ENCODE measurements around the gene CAMP. TPM values are rescaled to one million over a fixed set of nuclear protein-coding genes. Genes with fewer than 3 reads are reported as not detected.

The CAMP gene
- total RNA-seq, 1 experiment from 2014 or later: not detected

DNA sequence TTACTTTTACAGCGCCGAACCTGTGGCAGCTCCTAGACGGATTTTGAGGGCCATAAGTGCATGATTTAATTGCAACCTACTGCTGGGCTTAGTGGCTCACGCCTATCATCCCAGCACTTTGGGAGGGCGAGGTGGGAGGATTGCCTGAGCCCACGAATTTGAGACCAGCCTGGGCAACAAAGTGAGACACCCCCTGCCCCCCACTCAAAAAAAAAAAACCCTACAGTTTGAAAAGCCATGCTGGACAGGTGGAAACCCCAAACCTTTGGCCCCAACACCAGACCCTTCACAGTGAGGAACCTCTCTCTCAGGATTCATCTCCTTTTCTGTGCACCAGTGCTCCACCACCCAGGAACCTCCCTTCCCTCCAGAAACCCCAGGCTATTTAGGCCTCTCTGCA is 34.0 kb upstream of the CAMP start:
- CTCF ChIA-PET: interaction anchor here (0.7 kb wide), 1 partner anchor 247 kb away, joined by 4 read pairs; no protein-coding TSS in a partner anchor

DNA sequence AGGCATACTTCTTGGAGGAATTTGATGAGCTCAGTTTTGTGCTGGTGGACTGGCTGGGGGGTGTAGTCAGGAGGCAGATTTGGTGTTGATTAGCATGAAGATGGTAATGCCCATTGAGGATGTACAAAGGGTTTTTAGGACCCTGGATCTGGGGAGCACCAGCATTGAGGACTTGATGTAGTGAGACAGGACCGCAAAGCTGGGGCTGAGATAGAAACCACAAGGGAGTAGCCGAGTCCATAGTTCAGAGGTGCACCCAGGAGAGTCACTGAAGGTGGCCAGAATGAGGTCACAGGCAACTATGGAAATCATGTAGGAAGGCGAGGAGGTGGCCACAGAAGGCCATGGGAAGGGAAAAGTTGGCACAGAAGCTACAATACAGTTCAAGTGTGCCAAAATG is 32.4 kb upstream of the CAMP start:
- intact Hi-C loops (cut with micrococcal nuclease): no loop called here
- Histone ChIP-seq H3K4me3 (ENCODE audit: low read length) (no peak overlapping the region), H4K20me1 (ENCODE audit: low read length) (0 out of 2 replicates have a peak, but pooled peaks cover 3% of the 10 kb centered on the region), H3K27me3 (ENCODE audit: low read length) (no peaks in the 10 kb centered on the region), H3K4me2 (ENCODE audit: low read length) (no peak overlapping the region), H3K9ac (ENCODE audit: low read length) (no peak overlapping the region), H3K79me2 (ENCODE audit: low read length) (peaks cover 23% of the 10 kb centered on the region), H3K9me3 (ENCODE audit: low read length) (no peaks in the 10 kb centered on the region), H3K36me3 (ENCODE audit: low read depth, low read length) (peaks cover 2% of the 10 kb centered on the region), H2AFZ (ENCODE audit: low read length) (no peak overlapping the region), H3F3A (ENCODE audit: low read length, unreplicated experiment) (no peaks in the 10 kb centered on the region), H3K27ac (ENCODE audit: low read length) (no peak overlapping the region), H3K9me2 (replicated peaks; ENCODE audit: low read length) (no peaks in the 10 kb centered on the region), H3K4me1 (ENCODE audit: insufficient read depth, low read length) (peaks cover 13% of the 10 kb centered on the region; the same call in 1 of the 2 replicates)
- ChIA-PET POLR2A (ENCODE audit: unreplicated experiment) (interaction anchor here (0.7 kb wide), 1 partner anchor 104 kb away, joined by 3 read pairs; no protein-coding TSS in a partner anchor), CTCF (no interaction called here)
- DNase-seq (no peak), ATAC-seq (no peak)
- TF ChIP-seq EZH2 (IDR thresholded peaks at IDR 0.05; ENCODE audit: low read length, unreplicated experiment) (no peak), EZH2phosphoT487 (IDR thresholded peaks at IDR 0.05; ENCODE audit: borderline replicate concordance, low read length) (no peak)
- TF ChIP-seq, protein P1, sequence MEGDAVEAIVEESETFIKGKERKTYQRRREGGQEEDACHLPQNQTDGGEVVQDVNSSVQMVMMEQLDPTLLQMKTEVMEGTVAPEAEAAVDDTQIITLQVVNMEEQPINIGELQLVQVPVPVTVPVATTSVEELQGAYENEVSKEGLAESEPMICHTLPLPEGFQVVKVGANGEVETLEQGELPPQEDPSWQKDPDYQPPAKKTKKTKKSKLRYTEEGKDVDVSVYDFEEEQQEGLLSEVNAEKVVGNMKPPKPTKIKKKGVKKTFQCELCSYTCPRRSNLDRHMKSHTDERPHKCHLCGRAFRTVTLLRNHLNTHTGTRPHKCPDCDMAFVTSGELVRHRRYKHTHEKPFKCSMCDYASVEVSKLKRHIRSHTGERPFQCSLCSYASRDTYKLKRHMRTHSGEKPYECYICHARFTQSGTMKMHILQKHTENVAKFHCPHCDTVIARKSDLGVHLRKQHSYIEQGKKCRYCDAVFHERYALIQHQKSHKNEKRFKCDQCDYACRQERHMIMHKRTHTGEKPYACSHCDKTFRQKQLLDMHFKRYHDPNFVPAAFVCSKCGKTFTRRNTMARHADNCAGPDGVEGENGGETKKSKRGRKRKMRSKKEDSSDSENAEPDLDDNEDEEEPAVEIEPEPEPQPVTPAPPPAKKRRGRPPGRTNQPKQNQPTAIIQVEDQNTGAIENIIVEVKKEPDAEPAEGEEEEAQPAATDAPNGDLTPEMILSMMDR (conservative IDR thresholded peaks at IDR 0.05; ENCODE audit: low read depth, low read length): no peak
- BruUV-seq (replicated peaks): no TSS peak

More for the DNA sequence above, 34.0 kb upstream of the CAMP start:
- Histone ChIP-seq H3K9me3 (ENCODE audit: low read length) (no peaks in the 10 kb centered on the region), H3K27ac (ENCODE audit: low read length) (no peak overlapping the region), H3K4me2 (ENCODE audit: low read length) (no peak overlapping the region), H3K79me2 (ENCODE audit: low read length) (peaks cover 39% of the 10 kb centered on the region), H2AFZ (ENCODE audit: low read length) (no peak overlapping the region; the same call in 1 of the 2 replicates), H3K36me3 (ENCODE audit: low read depth, low read length) (peaks cover 17% of the 10 kb centered on the region), H3K27me3 (ENCODE audit: low read length) (no peaks in the 10 kb centered on the region), H3K4me1 (ENCODE audit: insufficient read depth, low read length) (peaks cover 17% of the 10 kb centered on the region; the same call in 1 of the 2 replicates), H3K9me2 (replicated peaks; ENCODE audit: low read length) (no peaks in the 10 kb centered on the region), H4K20me1 (ENCODE audit: low read length) (0 out of 2 replicates have a peak, but pooled peaks cover 3% of the 10 kb centered on the region), H3K4me3 (ENCODE audit: low read length) (no peak overlapping the region), H3K9ac (ENCODE audit: low read length) (no peak overlapping the region), H3F3A (ENCODE audit: low read length, unreplicated experiment) (no peaks in the 10 kb centered on the region)
- BruUV-seq (replicated peaks): no TSS peak
- intact Hi-C loops (cut with micrococcal nuclease): loop anchor here (2.0 kb wide), 1 partner anchor 51 kb away; the partner anchor contains the start of gene ZNF589
- POLR2A ChIA-PET (ENCODE audit: unreplicated experiment): no interaction called here
- TF ChIP-seq, protein P1 (conservative IDR thresholded peaks at IDR 0.05; ENCODE audit: low read depth, low read length): no peak
- TF ChIP-seq EZH2 (IDR thresholded peaks at IDR 0.05; ENCODE audit: low read length, unreplicated experiment): no peak
- TF ChIP-seq EZH2phosphoT487 (IDR thresholded peaks at IDR 0.05; ENCODE audit: borderline replicate concordance, low read length): no peak
- ATAC-seq (no peak), DNase-seq (no peak)

DNA sequence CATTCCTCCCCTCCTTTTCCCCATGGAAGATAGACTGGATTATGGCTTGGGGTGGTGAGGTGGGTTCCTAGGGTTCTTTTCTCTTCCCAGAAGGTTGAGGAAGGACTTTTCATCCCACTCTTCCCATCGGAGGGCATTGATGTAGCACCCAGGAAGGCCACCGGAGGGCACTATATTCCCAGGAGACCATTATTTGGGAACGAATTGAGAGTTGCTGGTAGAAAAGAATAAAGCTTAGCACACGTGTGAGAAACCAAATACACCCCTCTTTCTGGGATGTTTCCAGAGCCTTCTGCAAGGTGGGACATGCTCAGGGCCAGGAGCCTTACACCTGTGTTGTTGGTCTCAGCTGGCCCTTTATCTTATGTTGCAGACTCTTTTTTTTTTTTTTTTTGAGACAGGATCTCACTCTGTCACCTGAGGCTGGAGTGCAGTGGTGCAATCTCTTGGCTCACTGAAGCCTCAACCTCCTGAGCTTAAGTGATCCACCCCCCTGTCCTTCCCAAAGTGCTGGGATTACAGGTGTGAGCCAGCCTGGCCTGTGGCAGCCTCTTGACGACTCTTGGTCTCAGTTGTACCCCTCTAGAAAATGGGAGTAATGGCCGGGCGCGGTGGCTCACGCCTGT is 28.7 kb upstream of the CAMP start:
- H4K20me1 ChIP-seq (ENCODE audit: low read length): no peaks in the 10 kb centered on the region
- intact Hi-C loops (cut with micrococcal nuclease): loop anchor here (1.0 to 2.0 kb wide), 3 partner anchors 38 to 242 kb away; no protein-coding TSS in a partner anchor
- H3K36me3 ChIP-seq (ENCODE audit: low read depth, low read length): no peaks in the 10 kb centered on the region
- no peaks in the 10 kb centered on the region for H3K9me2 ChIP-seq (replicated peaks; ENCODE audit: low read length)
- no peak overlapping the region for H3K9ac ChIP-seq (ENCODE audit: low read length)
- ATAC-seq: peak; percentile 90
- no peak overlapping the region for H3K27ac ChIP-seq (ENCODE audit: low read length)
- TF ChIP-seq EZH2phosphoT487 (IDR thresholded peaks at IDR 0.05; ENCODE audit: borderline replicate concordance, low read length) (no peak), EZH2 (IDR thresholded peaks at IDR 0.05; ENCODE audit: low read length, unreplicated experiment) (no peak)
- TF ChIP-seq, protein P1 (conservative IDR thresholded peaks at IDR 0.05; ENCODE audit: low read depth, low read length): peak; percentile 95
- no TSS peak for BruUV-seq (replicated peaks)
- H3K4me1 ChIP-seq (ENCODE audit: insufficient read depth, low read length): no peaks in the 10 kb centered on the region
- H3K79me2 ChIP-seq (ENCODE audit: low read length): no peaks in the 10 kb centered on the region
- peak; percentile 89 for DNase-seq
- CTCF ChIA-PET: interaction anchor here (0.6 to 2.1 kb wide), 6 partner anchors 74 to 795 kb away, joined by 3 to 22 read pairs (median 5); partner anchors contain the start of genes CCDC51 and TMA7
- peak overlapping the region; percentile 85 for H2AFZ ChIP-seq (ENCODE audit: low read length)
- POLR2A ChIA-PET (ENCODE audit: unreplicated experiment): no interaction called here
- no peaks in the 10 kb centered on the region for H3K9me3 ChIP-seq (ENCODE audit: low read length)
- H3F3A ChIP-seq (ENCODE audit: low read length, unreplicated experiment): no peaks in the 10 kb centered on the region
- H3K4me3 ChIP-seq (ENCODE audit: low read length): no peak overlapping the region; the same call in 1 of the 2 replicates
- no peaks in the 10 kb centered on the region for H3K27me3 ChIP-seq (ENCODE audit: low read length)
- H3K4me2 ChIP-seq (ENCODE audit: low read length): peak overlapping the region; percentile 59

All from PC-3 (cell line).